MV-4-11 (cell line): Measurements from ENCODE around the gene SLC12A5.

ENCODE experiments used
- DNase-seq: peaks from one replicate; lab custom pipeline; 2025; lab: John Stamatoyannopoulos, UW

The SLC12A5 gene

DNA sequence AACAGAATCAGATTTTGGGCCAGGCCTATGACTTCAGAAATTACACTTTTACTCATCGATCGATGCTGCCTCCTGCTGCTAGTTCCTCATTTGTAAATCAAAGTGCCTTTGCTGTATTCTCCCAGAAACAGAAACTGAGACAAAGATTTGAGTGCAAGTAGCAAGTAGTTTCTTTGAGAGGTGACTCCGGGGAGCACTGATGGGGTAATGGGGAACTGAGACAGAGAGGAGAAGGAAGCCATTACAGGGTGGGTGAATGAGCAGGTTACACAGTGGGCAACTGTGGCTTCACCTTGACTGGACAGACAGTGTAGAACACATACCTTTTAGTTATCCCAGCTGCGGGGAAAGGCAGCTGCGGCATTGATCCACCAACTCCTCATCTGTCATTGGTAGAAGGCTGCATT, 79.4 kb downstream of the SLC12A5 start:
- DNase-seq: peak; percentile 89

DNA sequence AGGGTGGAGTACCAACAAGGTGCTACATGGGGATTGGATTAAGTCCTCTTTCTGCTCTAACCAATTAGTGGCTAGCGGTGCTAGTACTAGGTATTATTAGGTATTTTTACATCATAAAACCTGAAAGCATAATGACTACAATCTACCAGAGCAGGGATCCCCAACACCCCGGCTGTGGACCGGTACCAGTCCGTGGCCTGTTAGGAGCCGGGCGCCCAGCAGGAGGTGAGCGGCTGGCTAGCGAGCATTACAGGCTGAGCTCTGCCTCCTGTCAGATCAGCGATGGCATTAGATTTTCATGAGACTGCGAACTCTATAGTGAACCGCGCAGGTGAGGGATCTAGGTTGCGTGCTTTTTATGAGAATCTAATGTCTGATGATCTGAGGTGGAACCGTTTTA, 80.0 kb downstream of the SLC12A5 start:
- no peak for DNase-seq
